ENCODE measurements around the gene NEIL3.

The NEIL3 gene

GRCh38 chr4:177404342-177404741, 94.7 kb downstream of the NEIL3 start:
- TF ChIP-seq CTCF (IDR thresholded peaks at IDR 0.05; ENCODE audit: low read depth, low read length, missing control alignments), result no peak
- no peak overlapping the region for H3K4me3 ChIP-seq (replicated peaks; ENCODE audit: low read depth, low read length)
- no peak for DNase-seq (ENCODE audit: extremely low read depth, low read depth)

- no peak for TF ChIP-seq CTCF (IDR thresholded peaks at IDR 0.05; ENCODE audit: low read depth, low read length, missing control alignments)
- no peak for DNase-seq (ENCODE audit: extremely low read depth, low read depth)
- no peak overlapping the region for H3K4me3 ChIP-seq (replicated peaks; ENCODE audit: low read depth, low read length)
Observed at GRCh38 chr4:177404986-177405385, 95.3 kb downstream of the NEIL3 start.

- no peak overlapping the region for H3K4me3 ChIP-seq (replicated peaks; ENCODE audit: low read depth, low read length)
- TF ChIP-seq CTCF (IDR thresholded peaks at IDR 0.05; ENCODE audit: low read depth, low read length, missing control alignments), result no peak
- no peak for DNase-seq (ENCODE audit: extremely low read depth, low read depth)
Observed at GRCh38 chr4:177405508-177405907, 95.8 kb downstream of the NEIL3 start.

GRCh38 chr4:177408023-177408422, 98.3 kb downstream of the NEIL3 start:
- TF ChIP-seq CTCF (IDR thresholded peaks at IDR 0.05; ENCODE audit: low read depth, low read length, missing control alignments), result no peak
- DNase-seq (ENCODE audit: extremely low read depth, low read depth), result no peak
- no peak overlapping the region for H3K4me3 ChIP-seq (replicated peaks; ENCODE audit: low read depth, low read length)

- no peak for TF ChIP-seq CTCF (IDR thresholded peaks at IDR 0.05; ENCODE audit: low read depth, low read length, missing control alignments)
- no peak for DNase-seq (ENCODE audit: extremely low read depth, low read depth)
- no peak overlapping the region for H3K4me3 ChIP-seq (replicated peaks; ENCODE audit: low read depth, low read length)
Observed at GRCh38 chr4:177410566-177410965, 100.9 kb downstream of the NEIL3 start.

GRCh38 chr4:177411996-177412395, 102.3 kb downstream of the NEIL3 start:
- H3K4me3 ChIP-seq (replicated peaks; ENCODE audit: low read depth, low read length), result no peak overlapping the region
- no peak for TF ChIP-seq CTCF (IDR thresholded peaks at IDR 0.05; ENCODE audit: low read depth, low read length, missing control alignments)
- DNase-seq (ENCODE audit: extremely low read depth, low read depth), result no peak

Measured in HFF-Myc (cell line).